Activated CD4-positive, alpha-beta T cell treated with anti-CD3 and anti-CD28 coated beads for 48 hours (primary cell): Measurements from ENCODE around the gene RGSL1.

Source experiments
- DNase-seq: peaks from one replicate; pipeline ENCODE4 v3.0.0-alpha.2; 2020

Gene RGSL1

DNA sequence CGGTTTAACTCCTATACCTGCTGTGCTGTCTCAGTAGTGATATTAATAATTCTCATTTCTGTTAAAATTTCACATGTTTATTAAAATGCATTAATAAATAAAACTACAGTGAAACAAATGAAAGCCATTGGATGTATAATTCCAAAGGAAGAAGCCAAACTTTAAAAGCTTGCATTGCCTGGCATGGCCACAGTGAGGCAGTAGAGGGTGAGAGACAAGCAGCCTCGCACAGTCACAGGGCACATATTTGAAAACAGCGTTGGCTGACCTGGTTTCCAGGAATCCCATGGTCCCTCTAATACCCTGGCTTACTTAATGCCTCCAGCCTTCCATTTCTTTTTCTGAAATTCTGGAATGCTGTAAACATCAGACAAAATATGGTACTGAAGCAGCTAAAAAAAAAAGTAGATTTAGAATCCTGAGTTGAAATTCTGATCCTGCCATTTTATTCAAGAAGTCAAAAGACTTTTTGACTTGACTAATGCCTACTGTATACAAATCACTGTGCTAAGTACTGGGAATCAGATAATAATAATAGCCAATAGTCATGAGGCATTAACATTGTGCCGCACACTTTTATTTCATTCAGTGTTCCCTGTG lies 145.8 kb downstream of the RGSL1 start:
- peak; percentile 82 for DNase-seq

DNA sequence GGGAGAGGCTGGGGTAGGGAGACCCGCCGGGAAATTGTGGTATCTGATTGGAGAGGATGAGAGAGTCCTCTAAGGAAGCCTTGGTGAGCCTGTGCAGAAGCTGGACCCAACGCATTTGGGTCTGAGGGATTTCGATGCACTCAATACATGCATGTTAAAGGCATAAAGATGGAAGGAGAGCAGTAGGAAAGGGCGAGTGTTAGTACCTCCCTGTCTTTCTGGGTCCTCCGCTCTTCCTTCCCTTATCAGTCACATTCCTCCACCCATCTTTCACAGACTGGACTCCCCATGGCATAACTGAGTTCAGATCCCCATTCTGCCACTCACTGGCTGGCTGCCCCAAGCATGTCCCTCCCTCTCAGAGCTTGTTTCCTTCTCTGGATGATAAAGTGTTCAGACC lies 147.0 kb downstream of the RGSL1 start:
- no peak for DNase-seq

DNA sequence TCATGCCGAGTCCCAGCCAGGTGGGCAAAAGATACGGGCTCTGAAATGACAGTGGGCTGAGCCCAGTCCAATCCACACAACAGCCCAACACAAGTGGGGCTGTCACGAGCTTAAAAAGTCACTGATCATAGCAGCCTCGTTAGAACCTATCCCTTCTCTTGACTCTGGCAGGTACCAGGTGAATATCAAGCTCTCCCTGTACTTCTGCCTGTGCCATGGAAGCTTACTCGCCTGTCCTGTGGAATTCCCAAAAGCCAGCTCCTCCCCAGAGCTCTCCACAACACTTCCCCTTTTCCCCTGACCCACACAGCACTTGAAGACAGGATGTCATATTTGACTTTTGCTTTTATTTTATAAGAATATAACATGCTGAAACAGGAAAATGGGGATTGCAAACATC lies 148.3 kb downstream of the RGSL1 start:
- DNase-seq: no peak

DNA sequence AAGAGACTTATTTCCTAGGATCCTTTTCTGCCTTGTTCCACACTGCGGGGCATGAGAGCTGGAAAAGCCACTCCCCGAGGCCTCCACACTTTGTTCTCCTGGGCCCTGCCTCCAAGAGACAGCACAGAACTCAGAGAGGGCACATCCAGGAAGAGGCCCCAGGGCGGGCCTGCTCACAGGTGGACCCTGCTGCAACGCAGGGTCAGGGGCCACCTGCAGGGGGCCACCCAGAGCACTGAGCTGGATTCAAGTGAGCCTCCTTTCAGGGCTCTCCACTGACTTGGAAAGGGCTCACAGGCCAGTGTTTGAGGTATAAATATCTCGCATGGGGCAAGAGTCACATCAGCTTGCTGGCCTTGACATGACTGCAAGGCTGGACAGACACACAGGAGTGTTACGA lies 149.4 kb downstream of the RGSL1 start:
- DNase-seq: peak; percentile 58

DNA sequence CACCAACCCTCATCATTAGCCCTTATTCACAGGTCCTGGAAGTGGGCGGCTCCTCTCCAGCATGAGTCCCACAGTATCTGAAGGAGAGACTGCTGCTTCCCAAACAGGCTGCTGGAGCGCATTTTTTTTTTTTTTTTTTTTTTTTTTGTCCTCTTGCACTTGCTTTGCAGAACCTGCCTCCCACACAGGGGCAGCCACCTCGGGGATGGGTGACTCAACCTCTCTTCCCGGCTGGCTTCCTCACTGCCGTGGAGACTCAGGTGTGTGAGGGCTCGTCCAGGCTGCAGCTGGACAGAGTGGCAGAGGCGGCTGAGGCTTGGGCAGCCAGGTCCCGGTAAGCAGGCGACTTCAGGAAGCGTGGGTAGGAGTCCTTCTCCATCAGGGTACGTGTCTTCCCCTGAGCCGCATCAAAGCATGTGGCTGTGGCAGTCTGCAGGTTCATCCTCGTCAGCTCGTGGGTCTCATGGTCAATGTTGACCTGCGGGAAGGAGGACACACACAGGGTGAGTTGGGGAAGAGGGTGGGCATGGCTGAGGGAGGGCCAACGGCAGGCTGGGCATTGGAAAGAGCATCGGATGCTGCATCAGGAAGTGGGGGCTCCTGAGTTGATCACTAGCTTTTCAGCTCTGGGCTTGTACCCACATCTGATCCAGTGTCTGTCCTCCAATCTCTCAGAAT lies 150.2 kb downstream of the RGSL1 start:
- no peak for DNase-seq

DNA sequence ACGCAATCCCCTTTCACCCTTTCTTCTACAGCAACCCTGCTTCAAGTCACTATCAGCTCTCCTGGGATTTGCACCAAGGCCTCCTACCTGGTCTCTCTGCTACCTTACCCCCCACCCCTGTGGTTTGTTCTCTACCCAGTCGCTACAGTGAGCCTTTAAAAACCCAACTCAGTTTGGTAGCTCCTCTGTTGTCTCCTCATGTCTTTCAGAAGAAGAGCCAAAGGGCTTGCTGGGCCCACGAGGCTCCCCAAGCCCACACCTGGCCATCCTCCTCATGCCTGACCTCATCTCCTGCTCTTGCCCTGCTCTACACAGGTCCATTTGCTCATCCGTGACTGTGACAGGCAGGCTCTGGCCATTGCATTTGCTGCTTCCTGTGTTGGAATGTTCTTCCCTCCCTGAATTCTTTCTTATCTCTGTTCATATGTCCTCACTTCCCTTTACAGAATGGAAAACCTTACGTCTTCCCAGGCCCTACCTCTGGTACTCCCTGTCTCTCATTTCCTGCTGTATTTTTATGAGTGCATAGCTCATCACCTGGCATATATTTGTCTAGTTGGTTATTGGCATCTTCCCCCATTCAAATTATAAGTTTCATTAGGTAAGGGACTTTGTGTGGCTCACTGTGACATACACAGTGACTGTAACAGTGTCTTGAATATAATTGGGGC lies 150.9 kb downstream of the RGSL1 start:
- no peak for DNase-seq

DNA sequence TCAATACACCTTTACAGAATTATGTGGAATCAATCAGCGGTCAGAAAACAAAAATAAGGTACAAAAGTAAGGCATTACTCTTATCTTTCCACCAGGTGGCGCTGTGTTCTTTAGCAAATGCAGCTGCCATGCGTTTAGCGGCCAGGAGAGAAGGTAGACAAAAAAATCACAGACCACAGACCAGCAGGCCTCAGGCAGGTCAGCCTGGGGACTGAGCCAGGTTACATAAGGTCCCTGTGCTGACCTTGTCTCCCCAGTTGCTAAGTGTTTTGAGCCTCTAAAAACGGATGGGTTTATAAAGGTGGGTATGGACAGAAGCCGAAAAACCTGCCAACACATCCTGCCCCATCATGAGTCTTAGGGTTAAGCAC lies 151.5 kb downstream of the RGSL1 start:
- DNase-seq: peak; percentile 73

DNA sequence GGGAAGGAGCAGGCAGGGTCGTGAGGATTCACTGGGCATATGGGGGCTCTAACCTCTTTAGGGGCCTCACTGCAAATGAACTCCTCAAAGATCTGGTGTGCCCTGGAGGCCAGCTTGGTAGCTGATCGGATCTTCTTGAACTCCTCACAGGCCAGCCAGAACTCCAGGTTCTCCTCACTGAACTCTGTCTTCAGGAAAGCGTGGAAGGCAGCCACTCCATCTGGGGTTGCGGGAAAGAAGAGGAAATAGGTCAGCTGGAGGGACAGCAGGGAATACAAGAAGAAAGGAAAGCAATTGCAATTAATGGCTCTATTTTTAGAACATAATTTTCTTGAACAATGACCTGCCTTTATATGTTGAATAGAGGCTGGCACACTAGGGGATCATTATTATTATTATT lies 152.0 kb downstream of the RGSL1 start:
- no peak for DNase-seq

DNA sequence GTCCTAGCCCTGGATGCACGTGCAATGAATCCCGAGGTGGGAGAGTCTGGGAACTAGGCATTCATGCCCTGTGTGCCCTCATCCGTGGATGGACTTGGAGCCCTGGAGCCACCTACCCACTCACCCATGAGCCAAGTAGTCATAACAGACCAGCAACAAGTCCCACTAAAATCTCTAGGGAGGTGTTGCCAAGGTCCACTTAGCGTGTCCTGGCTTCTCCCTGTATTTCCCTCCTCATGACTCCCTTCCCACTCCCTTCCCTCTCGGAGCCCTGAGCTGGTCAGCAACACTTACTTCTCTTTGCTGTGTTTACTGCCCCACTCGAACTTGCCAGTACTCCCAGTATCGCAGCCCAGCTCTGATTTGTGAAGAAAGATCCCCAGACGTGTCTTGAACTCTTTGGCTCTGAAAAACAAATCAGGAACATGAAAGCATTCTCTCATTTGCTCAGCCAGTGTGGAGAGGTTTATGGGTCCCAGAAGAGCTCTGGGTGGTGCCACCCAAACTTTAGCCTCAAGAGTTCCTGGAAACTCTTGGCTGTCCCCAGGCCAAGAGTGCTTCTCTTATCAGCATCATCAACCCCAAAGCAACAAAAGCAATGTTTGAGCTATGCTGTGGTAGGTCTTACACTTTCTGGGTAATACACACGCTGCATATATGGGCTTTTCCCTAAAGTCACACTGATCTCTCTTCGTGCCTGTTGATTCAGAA lies 153.1 kb downstream of the RGSL1 start:
- no peak for DNase-seq

DNA sequence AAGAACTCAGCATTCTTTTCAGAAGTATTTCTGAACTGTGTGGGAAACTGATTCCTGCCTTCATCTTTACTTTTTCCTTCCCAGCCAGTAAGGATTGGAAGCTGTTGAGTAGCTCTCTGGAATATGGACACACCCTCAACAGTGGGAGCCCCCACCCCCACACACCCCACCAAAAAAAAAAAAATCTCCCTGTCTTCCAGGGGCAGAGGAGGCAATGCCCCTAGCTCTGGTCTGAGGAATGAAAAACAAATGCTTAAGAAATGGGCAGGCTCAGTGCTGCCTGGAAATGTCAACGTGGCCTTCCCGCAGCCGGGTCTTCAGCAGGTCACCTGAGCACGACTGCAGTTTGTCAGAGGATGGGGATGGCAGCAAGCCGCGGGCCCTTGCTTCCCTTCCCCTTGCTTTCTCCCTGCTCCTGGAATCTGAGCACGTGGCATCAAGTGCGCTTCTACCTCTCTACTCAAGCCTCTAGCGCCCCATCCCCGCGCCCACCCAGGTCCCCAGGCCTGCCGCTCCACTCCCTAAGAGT lies 153.8 kb downstream of the RGSL1 start:
- DNase-seq: peak; percentile 44

DNA sequence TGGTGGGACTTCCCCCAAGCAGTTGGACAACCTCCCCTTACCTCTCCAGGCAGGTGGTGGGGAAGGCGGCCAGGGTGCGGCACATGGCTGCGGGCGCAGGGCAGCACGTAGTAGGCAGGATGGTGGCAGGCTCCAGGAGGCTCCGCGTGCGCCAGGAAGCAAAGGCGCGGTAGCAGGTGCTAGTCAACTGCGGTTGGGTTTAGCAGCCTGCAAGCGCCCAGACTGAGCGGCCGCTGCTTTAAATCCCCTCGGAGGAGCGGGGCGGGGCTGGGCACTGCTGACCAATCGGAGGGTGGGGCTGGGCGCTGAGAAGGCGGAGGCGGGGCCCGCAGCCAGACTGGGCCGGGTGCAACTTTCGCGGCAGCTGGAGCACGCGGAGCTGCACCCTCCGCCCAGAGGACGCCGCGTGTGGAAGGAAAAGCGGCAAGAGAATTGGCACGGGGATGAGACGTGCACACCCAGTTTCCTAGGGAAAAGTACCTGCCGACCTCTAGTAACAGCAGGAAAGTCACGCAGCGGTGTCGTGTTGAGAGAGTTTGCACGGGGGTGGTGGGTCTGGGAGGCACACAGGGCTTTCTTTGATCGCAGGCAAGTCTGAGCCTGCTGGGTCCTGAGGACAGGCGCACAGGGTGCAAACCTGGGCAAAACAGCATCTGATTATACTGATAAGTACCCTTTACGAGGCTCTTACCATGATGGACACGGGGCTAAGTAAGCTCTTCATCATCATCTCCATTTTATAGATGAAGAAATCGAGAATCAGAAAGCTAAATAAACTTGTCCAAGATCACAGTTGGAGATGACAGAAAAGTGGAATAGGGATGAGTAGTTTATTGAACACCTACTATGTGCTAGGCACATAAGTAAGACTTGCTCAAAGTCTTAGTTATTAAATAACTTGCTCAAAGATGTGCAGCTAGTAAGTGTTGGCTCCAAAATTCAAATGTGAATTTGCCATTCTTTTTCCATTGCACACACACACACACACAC lies 154.5 kb downstream of the RGSL1 start, which contains the start of gene RGS16:
Gene RGS16 (minus strand): TSS at position 215 of the 990 bp plus-strand sequence. CDS start 130 bp downstream, at position 85.
- DNase-seq: peak; percentile 97

DNA sequence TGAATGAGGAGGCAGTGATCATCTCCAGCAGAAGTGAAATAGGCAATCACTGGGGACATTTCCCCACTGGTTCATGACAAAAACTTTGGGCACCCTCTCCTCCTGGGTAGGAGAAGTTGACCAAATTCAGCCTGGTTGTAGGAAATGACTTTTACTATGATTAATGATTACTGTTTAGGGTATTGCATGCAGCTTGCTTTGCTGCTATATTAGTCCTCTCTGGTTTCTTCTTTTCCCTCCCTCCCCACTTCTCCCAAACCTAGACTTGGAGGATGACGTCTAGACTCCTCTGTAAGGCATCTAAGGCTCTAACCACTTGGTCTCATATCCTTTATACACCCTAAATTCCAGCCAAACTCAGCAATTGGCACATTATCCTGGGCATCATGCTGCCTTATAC lies 157.6 kb downstream of the RGSL1 start:
- DNase-seq: no peak

DNA sequence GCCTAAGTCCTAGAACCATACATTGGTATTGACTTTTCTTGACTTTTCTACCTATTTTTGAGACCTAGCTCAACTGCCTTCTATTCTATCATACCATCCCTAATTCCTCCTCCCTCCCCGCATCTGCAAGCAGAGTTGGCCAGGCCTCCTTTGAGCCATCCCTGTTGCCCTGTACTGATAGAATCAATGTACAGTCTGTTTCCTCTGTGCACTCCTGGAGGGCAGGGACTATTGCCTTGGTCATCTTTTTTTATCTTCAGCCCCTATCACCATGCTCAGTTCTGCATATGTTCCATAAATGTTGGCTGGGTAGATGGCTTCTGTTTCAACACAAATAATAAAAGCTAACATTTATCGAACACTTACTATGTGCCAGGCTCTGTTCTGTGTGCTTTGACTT lies 158.3 kb downstream of the RGSL1 start:
- DNase-seq: no peak

DNA sequence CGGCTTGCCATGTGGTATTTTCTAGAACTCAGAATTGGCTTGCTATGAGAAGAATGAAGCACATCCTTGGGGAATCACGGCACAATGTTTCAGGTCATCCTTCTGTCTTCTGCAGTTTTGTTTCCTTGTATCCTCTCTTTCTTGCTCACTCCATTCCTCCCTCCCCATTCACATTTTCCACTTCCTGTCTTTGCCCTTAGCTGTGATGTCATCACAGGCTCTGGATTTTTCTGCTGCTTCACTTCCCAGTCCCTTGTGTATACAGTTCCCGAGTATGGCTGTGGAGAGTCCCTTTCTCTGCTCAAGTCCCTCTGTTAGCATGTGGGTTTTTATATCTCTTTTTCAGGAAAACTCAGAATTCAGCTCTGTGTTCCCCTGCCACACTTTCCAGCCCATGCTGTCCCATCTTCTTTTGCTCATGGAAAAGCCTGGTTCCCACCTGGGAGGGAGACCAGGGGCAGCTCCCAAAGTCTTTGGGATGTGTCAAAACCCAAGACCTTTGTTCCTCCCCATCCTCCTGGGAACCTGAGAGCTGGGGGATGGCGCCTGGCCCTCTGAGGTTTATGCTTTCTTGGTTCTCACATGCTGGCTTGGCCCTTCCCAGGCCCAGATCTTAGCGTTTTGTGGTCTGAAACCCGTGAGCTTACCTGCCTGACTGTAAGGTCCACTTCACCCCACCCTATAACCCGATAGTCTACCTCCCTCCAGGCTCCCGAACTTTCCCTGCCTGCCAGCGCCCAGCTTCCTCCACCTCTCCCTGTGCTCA lies 159.1 kb downstream of the RGSL1 start:
- DNase-seq: no peak
